NCI-H1930 (cell line): ENCODE measurements around the gene SSBP3.

Experiments used
- DNase-seq, 2 experiments: peaks; one replicate each; lab custom pipeline; 2025; lab: John Stamatoyannopoulos, UW

The SSBP3 gene

DNA sequence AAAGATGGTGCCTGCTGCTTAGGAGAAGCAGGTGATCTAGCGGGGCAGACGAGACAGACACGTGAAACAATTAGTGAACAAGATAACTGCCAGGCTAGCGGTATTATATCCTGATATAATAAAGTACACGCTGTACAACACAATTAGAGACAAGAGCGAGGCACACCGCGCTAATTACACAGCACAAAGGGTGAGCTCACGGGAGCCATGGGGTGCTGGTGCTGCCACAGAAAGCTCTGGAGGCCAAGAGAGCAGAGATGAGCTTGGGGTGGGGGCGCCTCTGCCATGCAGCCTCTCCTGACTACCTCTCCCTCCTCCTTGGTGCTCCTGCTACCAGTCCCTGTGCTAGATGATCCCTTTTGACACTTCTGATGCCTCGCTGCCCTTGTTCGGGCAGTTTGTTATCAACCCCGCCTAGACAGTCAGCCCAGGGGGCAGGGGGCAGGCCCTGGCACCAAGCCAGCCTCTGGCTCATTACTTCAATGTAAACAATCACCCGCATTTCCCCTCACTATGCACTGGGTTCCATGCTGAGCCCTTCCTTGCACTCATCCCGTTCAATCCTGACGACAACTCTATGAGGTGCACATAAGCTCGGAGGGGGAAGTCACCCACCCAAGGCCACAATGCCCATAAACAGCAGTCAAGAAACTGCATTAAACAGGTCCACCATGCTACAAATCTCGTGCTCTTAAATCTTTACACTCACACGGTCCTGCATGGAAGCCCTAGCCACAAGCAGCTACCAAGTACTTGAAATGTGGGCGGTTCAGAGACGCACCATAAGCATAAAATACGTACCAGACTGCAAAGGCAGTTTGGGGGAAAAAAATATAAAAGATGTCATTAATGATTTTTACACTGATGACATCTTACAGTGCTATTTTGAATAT is 103.0 kb downstream of the SSBP3 start:
- no peak for DNase-seq

DNA sequence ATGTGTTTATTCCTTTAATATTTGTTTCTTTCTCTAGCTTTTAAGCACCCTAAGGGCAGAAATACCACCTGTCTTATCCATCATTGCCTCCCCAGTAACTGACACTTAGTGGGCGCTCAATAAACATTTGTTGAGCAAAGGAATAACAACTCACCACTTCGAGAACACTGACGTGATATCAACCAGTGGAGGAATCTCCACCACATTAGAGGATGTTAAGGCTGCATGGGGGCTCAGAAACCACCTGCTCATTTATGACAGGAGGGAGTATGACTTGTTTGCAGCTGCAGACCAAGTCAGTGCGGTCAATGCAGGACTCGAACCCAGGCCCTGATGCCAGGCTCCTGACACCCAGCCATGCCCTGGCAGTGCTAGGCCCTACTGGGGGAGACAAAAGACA is 103.6 kb downstream of the SSBP3 start:
- no peak for DNase-seq

DNA sequence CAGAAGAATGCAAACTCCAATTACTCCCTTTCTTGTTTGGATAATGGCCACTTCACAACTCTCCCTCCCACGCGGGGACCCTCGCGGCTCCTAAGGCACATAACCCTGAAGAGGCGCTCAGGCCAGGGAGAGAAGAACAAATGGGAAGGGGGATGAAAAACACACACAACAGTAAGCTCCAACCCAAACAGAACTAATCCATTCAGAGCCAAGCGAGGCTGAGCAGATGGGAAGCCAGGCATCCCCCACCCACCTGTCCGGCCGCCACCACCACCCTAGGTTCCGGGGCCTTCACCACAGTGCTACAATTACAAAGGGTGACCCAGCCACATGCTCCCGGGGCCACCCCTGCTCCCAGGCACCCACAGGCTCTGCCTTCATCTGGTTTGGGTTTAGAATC is 104.7 kb downstream of the SSBP3 start:
- DNase-seq, result no peak

DNA sequence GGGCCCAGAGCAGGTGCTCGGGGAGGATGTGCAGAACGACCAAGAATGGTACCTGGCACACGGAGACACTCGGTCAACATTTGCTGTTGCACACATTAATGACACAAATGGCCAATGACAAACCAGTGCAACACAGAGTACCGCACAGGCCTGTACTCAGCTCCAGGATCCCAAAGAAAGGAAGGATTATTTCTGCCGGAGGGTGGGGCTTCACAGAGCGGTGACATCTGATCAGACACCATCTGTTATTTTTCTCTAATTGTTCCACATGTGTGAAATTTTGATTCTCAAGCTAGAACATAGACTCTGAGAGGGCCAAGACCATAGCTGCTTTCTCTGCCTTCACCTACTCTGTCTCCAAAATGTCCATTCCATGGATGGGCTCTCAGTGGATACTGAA is 105.8 kb downstream of the SSBP3 start:
- no peak for DNase-seq

DNA sequence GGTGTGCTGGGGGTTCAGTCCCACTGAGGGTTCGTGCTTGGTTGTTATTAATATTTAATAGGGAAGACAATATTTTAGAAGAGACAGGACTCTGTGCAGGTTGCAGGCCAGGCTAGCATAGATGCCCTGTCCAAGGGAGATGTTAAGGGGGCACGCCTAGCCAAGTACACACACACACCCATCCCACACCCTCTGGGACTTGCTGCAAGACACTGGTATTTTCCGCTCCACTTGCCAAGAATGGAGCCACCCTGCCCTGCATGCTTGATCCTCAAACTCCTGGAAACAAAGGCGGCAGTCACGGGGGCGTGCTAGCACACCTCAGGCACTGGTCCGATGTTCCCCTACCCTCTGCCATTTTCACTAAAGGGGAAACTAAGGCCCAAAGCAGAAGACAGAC is 107.2 kb downstream of the SSBP3 start:
- DNase-seq, result no peak

DNA sequence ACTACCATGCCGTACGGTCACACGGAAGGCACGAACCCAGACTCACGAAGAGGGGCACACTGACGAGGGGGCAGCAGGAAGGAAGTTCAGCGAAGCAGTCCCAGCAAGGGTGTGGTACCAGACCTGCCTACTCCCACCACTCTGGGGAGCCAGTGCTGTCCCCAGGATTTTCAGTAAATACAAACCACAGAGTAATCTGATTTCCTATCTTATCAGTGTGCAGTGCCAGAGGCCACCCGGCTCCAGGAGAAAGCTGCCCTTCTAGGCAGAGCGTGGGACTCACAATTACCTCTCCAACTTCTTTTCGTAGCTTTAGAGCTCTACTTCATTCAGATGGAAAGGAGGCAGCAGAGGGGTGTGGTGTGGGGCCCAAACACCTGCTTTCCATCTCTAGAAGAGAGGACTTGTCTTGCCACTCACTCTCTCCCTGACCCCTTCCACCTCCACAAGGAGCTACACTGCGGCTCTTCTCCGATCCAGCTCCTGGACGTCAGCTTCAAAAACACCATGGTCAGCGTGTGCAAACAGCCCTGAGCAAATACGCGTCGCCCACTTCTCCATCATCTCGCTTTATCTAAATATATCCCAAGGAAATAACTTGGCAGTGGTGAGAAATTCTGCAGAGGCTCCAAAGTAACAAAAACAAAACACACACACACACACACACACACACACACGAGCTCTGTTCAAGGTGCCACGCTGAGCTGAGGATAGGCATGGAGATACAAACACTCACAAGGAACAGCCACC is 107.7 kb downstream of the SSBP3 start:
- no peak for DNase-seq

DNA sequence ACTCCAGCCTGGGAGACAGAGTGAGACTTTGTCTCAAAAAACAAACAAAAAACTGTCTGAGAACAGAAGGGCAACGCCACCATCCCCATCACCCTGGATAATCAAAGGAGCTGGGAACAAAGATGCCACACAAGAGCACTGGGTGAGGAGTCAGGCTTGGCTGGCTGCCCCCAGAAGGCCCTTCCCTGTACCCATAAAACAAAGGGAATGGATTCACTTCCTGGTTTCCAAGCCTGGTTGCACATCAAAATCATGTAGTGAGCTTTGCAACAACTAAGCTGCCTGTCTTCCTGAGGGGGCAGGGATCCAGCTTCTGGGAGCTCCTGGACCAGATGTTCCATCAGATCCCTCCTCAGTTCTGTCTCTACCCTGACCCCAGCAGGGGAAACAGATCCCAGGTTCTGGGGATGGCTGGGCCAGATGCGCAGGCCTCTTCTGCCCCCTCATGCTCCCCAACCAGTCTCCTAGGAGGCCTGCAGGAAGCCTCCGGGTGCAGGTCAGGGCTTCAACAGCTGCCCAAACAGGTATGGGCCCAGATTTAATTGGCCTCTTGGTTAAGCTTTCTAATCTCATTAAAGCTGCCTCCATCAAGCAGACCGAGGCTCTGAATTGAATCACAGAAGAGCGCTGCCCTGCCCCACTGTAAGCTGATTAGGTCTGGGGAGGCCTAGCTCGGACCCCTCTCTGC is 108.5 kb downstream of the SSBP3 start:
- DNase-seq, result no peak

DNA sequence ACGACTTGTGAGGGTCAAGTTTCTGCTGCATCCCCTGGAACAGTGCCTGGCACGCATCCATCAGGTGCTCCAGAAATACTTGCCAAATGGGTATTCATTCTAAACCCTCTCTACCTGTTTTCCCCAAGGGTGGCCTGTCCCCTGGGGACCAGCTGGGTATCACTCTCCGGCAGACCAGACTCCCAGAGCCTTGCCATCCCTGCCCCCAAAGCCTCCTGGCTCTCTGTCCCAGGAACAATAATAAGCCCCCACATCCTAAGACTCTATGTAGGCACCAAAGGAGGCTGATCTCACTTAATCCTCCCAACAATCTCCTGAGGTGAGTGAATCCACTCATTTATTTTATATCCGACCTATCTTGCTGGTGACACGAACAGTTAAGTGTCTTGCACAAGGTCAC is 109.5 kb downstream of the SSBP3 start:
- no peak for DNase-seq

DNA sequence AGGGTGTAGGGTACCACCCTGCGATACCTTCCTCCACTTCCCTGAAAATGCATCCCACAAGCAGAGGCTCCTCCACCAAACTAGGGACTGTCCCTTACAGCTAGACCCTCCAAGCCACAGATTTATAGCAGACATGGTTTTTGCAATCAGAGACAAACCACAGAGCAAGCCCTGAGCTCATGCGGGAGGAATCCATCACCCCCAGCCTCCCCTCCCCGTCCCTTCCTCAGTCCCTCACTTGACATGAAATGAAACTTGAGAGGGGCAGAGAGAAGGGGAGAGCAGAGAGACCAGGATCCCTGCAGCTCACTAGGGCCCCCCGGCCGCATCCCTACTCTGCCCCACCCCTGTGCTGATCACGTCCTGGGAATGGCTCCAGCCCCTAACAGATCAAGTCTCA is 111.3 kb downstream of the SSBP3 start:
- DNase-seq, result no peak

DNA sequence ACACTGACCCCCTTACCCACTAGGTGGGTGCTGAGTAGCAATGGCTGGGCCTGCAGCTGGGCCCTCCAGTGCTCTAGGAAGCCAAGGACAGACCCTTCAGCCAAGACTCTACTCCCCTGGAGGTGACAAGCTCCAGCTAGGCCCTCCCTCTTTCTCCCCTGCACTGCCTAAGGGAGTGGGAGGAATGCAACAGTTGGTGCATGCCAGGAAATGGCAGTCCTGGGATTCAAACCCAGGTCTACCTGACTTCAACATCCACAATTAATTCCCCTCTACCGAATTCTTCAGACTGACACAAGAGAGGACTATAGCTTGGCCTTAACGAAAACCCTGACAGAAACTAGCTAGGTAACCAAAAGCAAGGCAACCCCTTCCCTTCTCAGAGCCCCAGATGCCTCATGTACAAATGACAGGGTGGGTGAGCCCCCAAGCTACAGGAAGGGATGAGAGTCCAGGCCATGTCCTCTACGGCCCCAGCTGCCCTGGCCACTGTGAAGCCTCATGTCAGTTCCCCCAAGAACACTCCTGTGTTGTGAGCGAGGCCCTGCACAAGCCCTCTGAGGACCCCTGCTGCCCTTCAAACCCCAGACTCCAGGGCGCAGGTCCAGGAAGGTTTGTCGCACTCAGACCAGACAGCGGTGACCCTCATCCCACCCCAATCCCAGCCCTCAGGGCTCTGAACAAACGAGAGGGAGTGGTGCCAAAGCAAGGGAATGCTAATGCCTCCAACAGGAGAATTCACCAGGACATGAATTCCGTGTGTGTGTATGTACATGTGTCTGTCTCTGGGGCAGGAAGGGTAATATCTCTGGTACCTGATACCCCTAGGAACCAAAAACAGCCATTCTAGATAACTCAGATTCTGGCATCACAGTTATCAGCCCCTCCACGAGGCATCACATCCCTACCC is 113.9 kb downstream of the SSBP3 start:
- no peak for DNase-seq

DNA sequence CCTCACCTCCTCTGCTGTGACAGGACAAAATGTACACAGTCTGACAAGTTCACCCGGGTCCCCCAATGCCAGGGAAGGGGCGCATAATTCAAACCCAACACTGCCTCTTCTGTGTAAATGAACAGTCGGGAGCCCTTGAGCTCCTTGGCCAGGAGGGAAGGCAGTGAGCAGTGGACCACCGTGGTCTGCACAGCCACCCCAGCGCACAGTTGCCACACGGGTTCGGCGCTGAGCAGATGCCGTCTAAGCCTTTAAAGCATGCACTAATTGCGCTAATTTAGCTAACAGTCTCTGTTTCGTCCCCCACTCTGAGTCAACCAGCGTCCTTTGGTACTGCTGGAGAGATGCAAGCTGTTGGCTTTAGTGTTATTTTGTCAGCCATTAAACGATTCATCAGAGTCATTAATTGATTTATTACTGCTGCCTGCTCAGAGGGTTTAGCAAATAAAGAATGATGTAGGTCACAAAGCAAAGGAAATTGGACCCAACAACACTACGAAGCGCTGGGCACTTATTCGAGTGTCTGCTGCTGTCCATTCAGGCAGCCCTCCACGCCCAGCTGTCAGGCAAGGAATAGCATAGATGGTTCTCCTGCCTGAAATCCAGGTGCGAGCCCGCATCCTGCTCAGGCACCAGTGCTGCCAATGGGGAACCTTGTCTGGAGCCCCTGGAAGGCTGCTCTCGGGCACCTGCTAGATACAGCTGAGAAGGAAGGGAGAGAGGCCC is 114.8 kb downstream of the SSBP3 start:
- no peak for DNase-seq

DNA sequence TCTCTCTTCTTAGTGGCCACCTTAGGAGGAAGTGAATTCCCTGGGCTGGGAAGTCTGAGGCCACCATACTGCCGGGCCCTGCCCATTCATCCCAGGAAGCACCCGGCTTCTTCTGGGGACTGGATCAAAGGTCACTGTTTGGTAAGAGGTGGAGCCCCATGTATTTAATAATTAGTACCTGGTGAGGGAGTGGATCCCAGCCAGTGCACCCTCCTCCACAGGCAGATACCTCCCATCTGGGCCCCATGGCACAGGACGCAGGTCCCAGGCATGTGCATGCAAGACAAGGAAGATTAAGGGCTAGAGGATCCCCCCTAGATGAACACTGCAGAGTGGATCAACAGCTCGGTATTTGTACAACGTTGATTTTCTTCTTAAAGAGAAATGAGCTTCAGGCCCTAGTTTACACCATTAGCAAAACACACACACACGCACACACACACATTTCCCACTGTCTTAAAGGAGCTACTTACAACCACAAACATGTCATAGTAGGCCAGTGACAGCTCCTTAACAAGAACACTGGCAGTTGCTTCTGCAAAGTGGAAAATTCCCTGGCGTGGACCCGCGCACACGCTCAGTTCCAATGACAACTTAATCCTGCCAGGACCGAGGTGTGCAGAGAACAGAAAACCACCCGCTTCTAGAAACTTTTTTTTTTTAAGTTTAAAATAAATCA is 115.5 kb downstream of the SSBP3 start:
- no peak for DNase-seq

DNA sequence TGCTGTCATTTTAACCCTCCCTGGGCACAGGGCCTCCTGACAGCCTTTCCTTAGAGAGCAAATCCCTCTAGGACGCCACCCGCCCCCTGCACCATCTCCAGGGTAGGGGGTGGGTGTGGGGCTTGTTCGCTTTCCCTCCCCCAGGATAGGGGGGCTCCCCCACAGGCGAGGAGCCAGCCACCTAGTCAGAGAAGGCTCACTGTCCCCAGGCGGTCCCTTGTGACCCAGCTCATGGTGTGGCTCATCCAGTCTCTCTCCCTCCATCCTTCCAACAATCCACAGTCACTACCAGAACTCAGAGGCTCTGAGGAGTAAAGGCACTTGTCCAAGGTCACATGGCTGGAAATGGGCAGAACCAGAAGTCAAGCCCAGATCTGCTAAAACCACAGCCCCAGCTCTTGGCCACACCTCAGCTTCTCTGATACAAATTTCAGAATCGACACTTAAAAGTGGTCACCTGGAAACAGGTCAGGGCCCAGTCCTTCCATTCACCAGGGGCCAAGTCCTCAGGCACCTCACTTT is 116.4 kb downstream of the SSBP3 start:
- no peak for DNase-seq

DNA sequence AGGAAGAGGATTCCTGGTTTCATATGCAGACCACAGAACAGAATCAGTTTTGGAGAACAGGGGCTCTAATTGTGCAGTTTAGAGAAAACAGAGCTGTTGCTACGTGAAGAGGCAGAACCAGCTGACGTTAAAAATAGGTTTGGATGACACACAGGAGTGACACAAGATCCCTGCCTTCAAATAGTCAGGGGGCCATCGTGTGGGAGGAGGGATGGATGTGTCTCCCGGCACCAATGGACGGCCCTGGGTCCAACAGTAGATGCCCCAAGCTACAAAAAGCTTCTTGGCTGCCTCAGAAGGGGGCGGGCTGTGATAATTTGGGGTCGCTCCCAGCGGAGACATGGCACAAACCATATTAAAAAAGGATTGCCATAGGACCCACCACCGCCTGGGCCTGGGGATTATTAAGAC is 118.4 kb downstream of the SSBP3 start:
- no peak for DNase-seq

DNA sequence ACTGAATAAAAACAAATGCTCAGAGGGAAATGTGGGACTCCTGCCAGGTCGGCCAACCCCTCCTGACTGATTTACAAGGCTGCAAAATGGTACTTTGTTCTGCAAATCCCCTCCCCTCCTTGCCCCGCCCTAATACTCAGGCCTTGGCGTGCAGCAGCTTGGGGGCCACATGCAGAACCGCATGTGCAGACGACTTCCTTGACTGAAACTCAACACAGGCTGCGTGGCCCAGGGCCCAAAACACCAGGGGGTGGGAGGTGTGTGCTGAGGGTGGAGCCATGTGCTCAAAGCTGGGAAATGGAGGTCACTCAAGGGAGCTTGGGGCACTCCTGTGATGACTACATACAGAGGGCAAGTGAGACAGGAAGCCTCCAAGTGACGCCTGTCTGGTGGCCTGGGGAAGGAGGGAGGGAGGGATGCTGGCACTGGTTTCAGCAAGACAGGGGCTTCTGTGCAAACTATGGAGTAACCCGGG is 119.0 kb downstream of the SSBP3 start:
- no peak for DNase-seq

DNA sequence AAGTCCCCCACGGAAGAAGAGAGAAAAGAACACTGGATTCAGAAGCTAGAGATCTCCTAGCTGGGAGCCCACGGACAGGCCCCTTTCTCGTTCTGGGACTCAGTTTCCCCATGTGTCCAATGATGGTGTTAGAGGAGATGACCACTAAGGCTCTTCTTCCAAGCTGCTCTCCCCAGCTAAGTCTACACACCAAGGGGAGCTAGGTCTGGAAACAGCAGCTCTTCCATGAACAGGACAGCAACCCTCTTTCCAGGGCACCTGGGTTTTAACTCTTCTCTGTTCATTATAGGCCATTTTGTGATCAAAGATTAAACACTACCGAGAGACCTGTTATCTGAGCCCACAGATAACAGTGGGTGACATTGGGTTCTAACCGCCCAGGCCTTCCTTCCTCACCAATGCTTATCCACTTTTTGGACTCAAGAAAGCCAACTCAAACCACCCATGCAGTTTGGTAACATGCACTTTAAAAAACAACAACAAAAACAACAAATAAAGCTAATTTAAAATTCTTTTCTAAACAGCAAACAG is 120.3 kb downstream of the SSBP3 start:
- DNase-seq, result no peak

DNA sequence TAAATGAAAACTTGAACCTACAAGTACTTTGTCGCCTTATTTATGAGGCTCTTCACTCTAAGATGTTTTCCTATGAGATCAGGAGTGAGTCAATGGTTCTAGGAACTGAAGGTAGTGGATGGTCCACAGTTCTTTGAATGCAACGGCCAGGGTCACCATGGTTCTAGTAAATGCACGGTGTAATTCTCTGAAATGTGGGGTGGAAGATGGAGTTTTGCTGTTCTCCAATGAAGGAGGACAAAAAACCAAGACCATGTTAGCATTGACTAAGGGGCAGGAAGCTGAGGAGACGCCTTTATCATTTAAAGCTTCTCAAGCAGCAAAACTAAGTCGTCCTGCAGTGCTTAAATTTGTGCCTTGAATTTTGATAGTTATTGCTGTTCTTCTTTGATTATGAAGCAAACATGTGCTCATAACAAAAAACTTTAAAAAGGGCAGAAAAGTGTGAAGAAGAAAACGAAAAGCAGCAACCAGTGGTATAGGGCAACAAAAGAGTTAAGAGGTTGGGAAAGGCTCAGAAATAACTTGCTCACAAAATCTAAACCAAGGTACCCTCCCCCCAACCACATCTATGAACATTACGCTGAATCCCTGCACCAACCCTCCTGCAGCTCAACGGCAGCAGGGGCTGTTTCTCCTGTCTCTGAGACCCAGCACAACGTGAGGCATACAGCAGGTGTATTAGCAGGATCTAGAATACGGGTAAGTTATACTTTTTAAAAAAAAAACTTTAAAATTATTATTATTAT is 121.2 kb downstream of the SSBP3 start:
- no peak for DNase-seq

DNA sequence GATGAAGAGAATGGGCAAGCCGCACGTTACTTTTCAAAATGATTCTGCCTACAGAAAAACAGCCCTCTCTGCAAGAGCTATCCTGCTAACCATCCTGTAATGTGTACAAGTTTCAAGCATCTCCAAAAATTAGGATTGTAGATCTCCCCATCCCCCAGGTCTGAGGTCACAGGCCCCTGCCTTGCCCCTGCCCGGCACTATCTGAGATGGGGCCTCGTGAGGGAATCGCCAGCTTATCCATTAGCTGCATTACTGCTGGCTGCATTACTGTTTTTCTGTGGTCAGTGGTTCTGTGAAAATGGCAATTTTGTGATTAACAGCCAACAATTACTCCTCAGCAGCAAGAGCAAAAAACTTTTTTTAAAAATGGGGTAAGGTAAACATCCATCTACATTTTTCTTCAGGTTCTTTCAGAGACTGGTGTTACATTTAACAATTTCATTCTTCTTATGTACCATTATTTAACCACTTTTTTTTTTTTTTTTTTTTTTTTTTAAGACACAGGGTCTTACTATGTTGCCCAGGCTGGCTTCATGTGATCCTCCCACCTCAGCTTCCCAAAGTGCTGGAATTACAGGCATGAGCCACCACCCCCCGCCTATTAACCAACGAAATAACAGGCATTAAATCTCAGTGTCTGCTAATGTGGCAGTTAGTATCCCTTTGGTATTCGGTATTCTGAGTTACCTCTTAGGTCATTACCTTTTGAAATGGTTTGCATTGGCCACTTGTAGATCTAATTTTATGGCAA is 122.4 kb downstream of the SSBP3 start:
- no peak for DNase-seq
